Measurements from ENCODE around the gene UBE2C.

GRCh38 chr20:45833030-45833882 lies 20.8 kb downstream of the UBE2C start, which contains the start of gene SNX21:
- TF ChIP-seq POLR2A (IDR thresholded peaks at IDR 0.05), result no peak
- TF ChIP-seq, protein P1, sequence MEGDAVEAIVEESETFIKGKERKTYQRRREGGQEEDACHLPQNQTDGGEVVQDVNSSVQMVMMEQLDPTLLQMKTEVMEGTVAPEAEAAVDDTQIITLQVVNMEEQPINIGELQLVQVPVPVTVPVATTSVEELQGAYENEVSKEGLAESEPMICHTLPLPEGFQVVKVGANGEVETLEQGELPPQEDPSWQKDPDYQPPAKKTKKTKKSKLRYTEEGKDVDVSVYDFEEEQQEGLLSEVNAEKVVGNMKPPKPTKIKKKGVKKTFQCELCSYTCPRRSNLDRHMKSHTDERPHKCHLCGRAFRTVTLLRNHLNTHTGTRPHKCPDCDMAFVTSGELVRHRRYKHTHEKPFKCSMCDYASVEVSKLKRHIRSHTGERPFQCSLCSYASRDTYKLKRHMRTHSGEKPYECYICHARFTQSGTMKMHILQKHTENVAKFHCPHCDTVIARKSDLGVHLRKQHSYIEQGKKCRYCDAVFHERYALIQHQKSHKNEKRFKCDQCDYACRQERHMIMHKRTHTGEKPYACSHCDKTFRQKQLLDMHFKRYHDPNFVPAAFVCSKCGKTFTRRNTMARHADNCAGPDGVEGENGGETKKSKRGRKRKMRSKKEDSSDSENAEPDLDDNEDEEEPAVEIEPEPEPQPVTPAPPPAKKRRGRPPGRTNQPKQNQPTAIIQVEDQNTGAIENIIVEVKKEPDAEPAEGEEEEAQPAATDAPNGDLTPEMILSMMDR (IDR thresholded peaks at IDR 0.05 in 4 of 5, conservative IDR thresholded peaks at IDR 0.05 in 1 of 5), result no peak
